PC-3 (cell line): ENCODE measurements around the gene ZNF763. TPM values are rescaled to one million over a fixed set of nuclear protein-coding genes. Genes with fewer than 3 reads are reported as not detected.

Experiments used
- ATAC-seq: fragments of 200-7000 bp; cut with Tn5 transposase; 2 replicates; pipeline ENCODE4 v1.9.1; 2020; ENCODE audit warnings: mild to moderate bottlenecking, moderate library complexity
- BruUV-seq: library from RNA; stranded (reverse); fragments of 400-500 nt; replicated peaks from 2 replicates; lab custom pipeline; 2021; lab: Mats Ljungman, UMichigan
- CTCF ChIA-PET: fragments of 300-600 bp; sonication (Branson Sonifier 250); formaldehyde crosslinking; loops from one replicate; lab custom pipeline; 2022; ENCODE audit warnings: antibody characterized with exemption; lab: Charles Lee
- POLR2A ChIA-PET: fragments of 300-600 bp; sonication (Branson Sonifier 250); formaldehyde crosslinking; loops from one replicate; lab custom pipeline; 2022; ENCODE audit warnings: antibody characterized with exemption; ENCODE audit not compliant: unreplicated experiment; lab: Charles Lee
- DNase-seq: peaks from one replicate; pipeline ENCODE4 v3.0.0-alpha.2; 2015
- H2AFZ ChIP-seq: fragments of 300-600 bp; sonication (generic); 2 replicates; pipeline ENCODE4 v1.6.0; 2016; ENCODE audit warnings: antibody characterized with exemption, low read length
- H3F3A ChIP-seq: fragments of 300-600 bp; sonication (generic); one replicate; pipeline ENCODE4 v1.6.0; 2017; ENCODE audit warnings: antibody characterized with exemption, low read length, control low read depth, mild to moderate bottlenecking; ENCODE audit not compliant: unreplicated experiment
- H3K27ac ChIP-seq: fragments of 300-600 bp; sonication (generic); 2 replicates; pipeline ENCODE4 v1.5.1; 2016; ENCODE audit warnings: mild to moderate bottlenecking, low read length
- H3K27me3 ChIP-seq: fragments of 300-600 bp; sonication (generic); 2 replicates; pipeline ENCODE4 v1.6.1; 2016; ENCODE audit warnings: low read length, mixed read lengths
- H3K36me3 ChIP-seq: fragments of 300-600 bp; sonication (generic); 2 replicates; pipeline ENCODE4 v1.6.1; 2016; ENCODE audit warnings: low read depth, mixed run types, low read length, mixed read lengths
- H3K4me1 ChIP-seq: fragments of 300-600 bp; sonication (generic); 2 replicates; pipeline ENCODE4 v1.5.1; 2016; ENCODE audit warnings: low read length; ENCODE audit not compliant: insufficient read depth
- H3K4me2 ChIP-seq: fragments of 300-600 bp; sonication (generic); 2 replicates; pipeline ENCODE4 v1.6.0; 2016; ENCODE audit warnings: low read length
- H3K4me3 ChIP-seq: fragments of 300-600 bp; sonication (generic); 2 replicates; pipeline ENCODE4 v1.5.1; 2016; ENCODE audit warnings: mild to moderate bottlenecking, low read length, mixed read lengths
- H3K79me2 ChIP-seq: fragments of 300-600 bp; sonication (generic); 2 replicates; pipeline ENCODE4 v1.6.1; 2017; ENCODE audit warnings: low read length, mixed read lengths
- H3K9ac ChIP-seq: fragments of 300-600 bp; sonication (generic); 2 replicates; pipeline ENCODE4 v1.6.0; 2016; ENCODE audit warnings: mild to moderate bottlenecking, low read length
- H3K9me2 ChIP-seq: fragments of 300-600 bp; sonication (generic); replicated peaks from 2 replicates; pipeline ENCODE4 v1.6.1; 2016; ENCODE audit warnings: mixed run types, low read length, mixed read lengths
- H3K9me3 ChIP-seq: fragments of 300-600 bp; sonication (generic); 2 replicates; pipeline ENCODE4 v1.6.1; 2016; ENCODE audit warnings: low read length, mixed read lengths
- H4K20me1 ChIP-seq: fragments of 300-600 bp; sonication (generic); 2 replicates; pipeline ENCODE4 v1.6.1; 2016; ENCODE audit warnings: low read length, mixed read lengths
- EZH2 ChIP-seq: fragments of 300-600 bp; sonication (generic); IDR thresholded peaks from one replicate; pipeline ENCODE4 v1.6.1; 2017; ENCODE audit warnings: antibody characterized with exemption, mild to moderate bottlenecking, low read length; ENCODE audit not compliant: unreplicated experiment
- EZH2phosphoT487 ChIP-seq: fragments of 300-600 bp; sonication (generic); IDR thresholded peaks from 2 replicates; pipeline ENCODE4 v1.6.1; 2018; ENCODE audit warnings: mild to moderate bottlenecking, antibody characterized with exemption, low read length, borderline replicate concordance
- intact Hi-C: fragments of 100-400 bp; cut with micrococcal nuclease; formaldehyde crosslinking; loops from 2 replicates; pipeline ENCODE4 v1.9.0; 2023
- total RNA-seq: library from RNA; depleted of rRNA; stranded (reverse); fragments of >200 nt; gene quantifications from 2 replicates; pipeline ENCODE4 v1.2.3, GENCODE V29; 2014
- TF ChIP-seq, protein P1 (sequence below): fragments of 300-600 bp; sonication (generic); conservative IDR thresholded peaks from 2 replicates; pipeline ENCODE4 v1.5.1; 2017; ENCODE audit warnings: antibody characterized with exemption, low read depth, mild to moderate bottlenecking, low read length

Gene ZNF763
- total RNA-seq, 1 experiment from 2014 or later, result 0.33 TPM

DNA sequence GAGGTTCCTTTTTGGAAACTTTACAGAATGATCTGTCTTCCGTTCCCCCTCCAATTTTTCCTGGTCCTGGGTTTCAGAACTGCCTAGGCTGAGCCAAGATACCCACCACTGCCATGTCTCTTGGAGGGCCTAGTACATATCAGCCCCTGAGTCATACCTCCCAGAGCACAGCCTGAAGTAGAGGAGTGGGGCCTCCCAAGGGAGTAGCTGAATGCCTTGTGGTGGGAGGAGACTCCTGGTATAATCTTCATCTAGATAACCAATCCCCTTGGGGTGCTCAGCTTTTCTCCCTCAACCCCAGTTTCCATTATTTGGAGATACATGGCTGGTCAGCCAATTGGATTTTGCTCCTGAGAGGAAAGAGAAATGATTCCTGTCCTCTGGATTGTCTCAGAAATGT lies 30.3 kb downstream of the ZNF763 start:
- H3K4me1 ChIP-seq, result no peaks in the 10 kb centered on the region
- no peak overlapping the region for H2AFZ ChIP-seq
- intact Hi-C loops, result no loop called here
- no peak overlapping the region for H3K4me2 ChIP-seq
- no peaks in the 10 kb centered on the region for H3F3A ChIP-seq
- DNase-seq (no peak), ATAC-seq (no peak)
- no peaks in the 10 kb centered on the region for H4K20me1 ChIP-seq
- no peak overlapping the region for H3K27ac ChIP-seq
- no peaks in the 10 kb centered on the region for H3K9me2 ChIP-seq
- H3K9ac ChIP-seq, result no peak overlapping the region
- no peak overlapping the region for H3K4me3 ChIP-seq
- H3K36me3 ChIP-seq, result peaks cover 47% of the 10 kb centered on the region
- H3K27me3 ChIP-seq, result no peaks in the 10 kb centered on the region
- POLR2A ChIA-PET, result no interaction called here
- H3K9me3 ChIP-seq, result 0 out of 2 replicates have a peak, but pooled peaks cover 5% of the 10 kb centered on the region
- CTCF ChIA-PET, result no interaction called here
- TF ChIP-seq EZH2 (no peak), EZH2phosphoT487 (no peak)
- TF ChIP-seq, protein P1, sequence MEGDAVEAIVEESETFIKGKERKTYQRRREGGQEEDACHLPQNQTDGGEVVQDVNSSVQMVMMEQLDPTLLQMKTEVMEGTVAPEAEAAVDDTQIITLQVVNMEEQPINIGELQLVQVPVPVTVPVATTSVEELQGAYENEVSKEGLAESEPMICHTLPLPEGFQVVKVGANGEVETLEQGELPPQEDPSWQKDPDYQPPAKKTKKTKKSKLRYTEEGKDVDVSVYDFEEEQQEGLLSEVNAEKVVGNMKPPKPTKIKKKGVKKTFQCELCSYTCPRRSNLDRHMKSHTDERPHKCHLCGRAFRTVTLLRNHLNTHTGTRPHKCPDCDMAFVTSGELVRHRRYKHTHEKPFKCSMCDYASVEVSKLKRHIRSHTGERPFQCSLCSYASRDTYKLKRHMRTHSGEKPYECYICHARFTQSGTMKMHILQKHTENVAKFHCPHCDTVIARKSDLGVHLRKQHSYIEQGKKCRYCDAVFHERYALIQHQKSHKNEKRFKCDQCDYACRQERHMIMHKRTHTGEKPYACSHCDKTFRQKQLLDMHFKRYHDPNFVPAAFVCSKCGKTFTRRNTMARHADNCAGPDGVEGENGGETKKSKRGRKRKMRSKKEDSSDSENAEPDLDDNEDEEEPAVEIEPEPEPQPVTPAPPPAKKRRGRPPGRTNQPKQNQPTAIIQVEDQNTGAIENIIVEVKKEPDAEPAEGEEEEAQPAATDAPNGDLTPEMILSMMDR, result no peak
- no TSS peak for BruUV-seq
- peaks cover 10% of the 10 kb centered on the region for H3K79me2 ChIP-seq

- Histone ChIP-seq H3K9me3 (0 out of 2 replicates have a peak, but pooled peaks cover 6% of the 10 kb centered on the region), H3K4me1 (no peaks in the 10 kb centered on the region), H3K9ac (no peak overlapping the region), H3K79me2 (0 out of 2 replicates have a peak, but pooled peaks cover under 1% of the 10 kb centered on the region), H3K9me2 (no peaks in the 10 kb centered on the region), H3K4me3 (no peak overlapping the region), H3F3A (no peaks in the 10 kb centered on the region), H3K36me3 (peaks cover 54% of the 10 kb centered on the region), H3K27ac (no peak overlapping the region), H3K4me2 (no peak overlapping the region), H2AFZ (no peak overlapping the region), H3K27me3 (no peaks in the 10 kb centered on the region), H4K20me1 (no peaks in the 10 kb centered on the region)
- TF ChIP-seq EZH2phosphoT487 (no peak), EZH2 (no peak)
- ATAC-seq (no peak), DNase-seq (no peak)
- no TSS peak for BruUV-seq
- CTCF ChIA-PET, result no interaction called here
- intact Hi-C loops, result no loop called here
- POLR2A ChIA-PET, result no interaction called here
These were observed 35.5 kb downstream of the ZNF763 start for GRCh38 chr19:12000152-12000981.

DNA sequence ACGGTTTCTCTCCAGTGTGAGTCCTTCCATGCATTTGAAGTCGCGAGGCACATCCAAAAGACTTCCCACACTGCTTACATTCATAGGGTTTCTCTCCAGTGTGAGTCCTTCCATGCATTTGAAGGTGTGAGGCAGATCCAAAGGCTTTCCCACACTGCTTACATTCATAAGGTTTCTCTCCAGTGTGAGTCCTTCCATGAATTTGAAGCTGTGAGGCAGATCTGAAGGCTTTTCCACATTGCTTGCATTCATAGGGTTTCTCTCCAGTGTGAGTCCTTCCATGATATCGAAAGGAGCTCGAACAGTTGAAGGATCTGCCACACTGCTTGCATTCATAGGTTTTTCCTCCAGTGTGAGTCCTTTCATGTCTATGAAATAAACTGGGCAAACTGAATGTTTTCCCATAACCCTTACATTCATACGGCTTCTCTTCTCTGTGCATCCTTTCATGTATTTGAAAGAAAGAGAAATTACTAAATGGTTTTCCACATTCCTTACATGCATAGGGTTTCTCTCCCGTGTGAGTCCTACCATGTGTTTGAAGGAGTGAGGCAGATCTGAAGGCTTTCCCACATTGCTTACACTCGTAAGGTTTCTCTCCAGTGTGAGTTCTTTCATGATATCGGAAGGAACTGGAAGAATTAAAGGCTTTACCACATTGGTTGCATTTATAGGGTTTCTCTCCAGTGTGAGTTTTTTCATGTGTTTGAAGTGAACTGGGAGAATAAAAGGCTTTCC lies 50.3 kb downstream of the ZNF763 start:
- POLR2A ChIA-PET, result no interaction called here
- ATAC-seq, result no peak

More for the DNA sequence above, 50.3 kb downstream of the ZNF763 start:
- TSS peak; percentile 24 for BruUV-seq
- DNase-seq, result no peak
- peaks cover 84% of the 10 kb centered on the region for H3K36me3 ChIP-seq
- H3K9me2 ChIP-seq, result no peaks in the 10 kb centered on the region
- H3F3A ChIP-seq, result no peaks in the 10 kb centered on the region
- H3K9me3 ChIP-seq, result peaks cover 63% of the 10 kb centered on the region
- H3K27ac ChIP-seq, result no peak overlapping the region
- H3K79me2 ChIP-seq, result no peaks in the 10 kb centered on the region
- H3K4me2 ChIP-seq, result no peak overlapping the region
- no peaks in the 10 kb centered on the region for H4K20me1 ChIP-seq
- intact Hi-C loops, result no loop called here
- no peaks in the 10 kb centered on the region for H3K27me3 ChIP-seq
- H2AFZ ChIP-seq, result no peak overlapping the region
- CTCF ChIA-PET, result no interaction called here
- TF ChIP-seq EZH2phosphoT487 (no peak), EZH2 (no peak)
- TF ChIP-seq, protein P1, result no peak
- no peak overlapping the region for H3K9ac ChIP-seq
- no peaks in the 10 kb centered on the region for H3K4me1 ChIP-seq
- H3K4me3 ChIP-seq, result no peak overlapping the region; the same call in 1 of the 2 replicates
